T47D (cell line): ENCODE measurements around the gene ZNF614.
"Not testable (repeated sequence)": the region's sequence is repeated elsewhere in the genome, so short reads cannot be mapped to it uniquely, and the experiment has no call there.

Source experiments
- DNase-seq, 2 experiments: peaks; one replicate each; pipeline versions ENCODE4 v3.0.0 to v3.0.0-alpha.2; 2011 to 2012; ENCODE audit warnings: low read depth in 1 of 2, low spot score in 1 of 2
- JUND ChIP-seq: IDR thresholded peaks from 2 replicates; pipeline ENCODE4 v1.6.1; 2012; ENCODE audit warnings: low read depth
- in situ Hi-C: cut with HindIII; loops from 2 replicates; pipeline ENCODE4 v1.10.0; 2016; ENCODE audit warnings: low sequenced_read_pairs, low pct_unique_long_range_greater_than_20kb

ZNF614 gene

GRCh38 chr19:52022193-52022592 lies 6.0 kb downstream of the ZNF614 start:
- in situ Hi-C loops: no loop called here
- TF ChIP-seq JUND: no peak
- no peak for DNase-seq

GRCh38 chr19:52020506-52020905 lies 7.7 kb downstream of the ZNF614 start:
- TF ChIP-seq JUND: no peak
- in situ Hi-C loops: no loop called here
- DNase-seq: no peak

- no peak for TF ChIP-seq JUND
- no peak for DNase-seq
- in situ Hi-C loops: no loop called here
Measured at GRCh38 chr19:52010674-52011073, 17.5 kb downstream of the ZNF614 start.

GRCh38 chr19:52007806-52008557 lies 20.2 kb downstream of the ZNF614 start, which contains the start of gene ZNF615:
TSS of gene ZNF615 (minus strand) at chr19:52008211. CDS start at chr19:52003711, 4,500 bp downstream.
- peak; percentile 22 to 88 for DNase-seq
- in situ Hi-C loops: no loop called here
- TF ChIP-seq JUND: no peak

- no peak for DNase-seq
- TF ChIP-seq JUND: no peak
- in situ Hi-C loops: no loop called here
Measured at GRCh38 chr19:52007451-52007805, 20.8 kb downstream of the ZNF614 start.

- TF ChIP-seq JUND: no peak
- in situ Hi-C loops: no loop called here
- no peak for DNase-seq
Measured at GRCh38 chr19:51994048-51994644, 34.0 kb downstream of the ZNF614 start.

GRCh38 chr19:51993422-51993821 lies 34.8 kb downstream of the ZNF614 start:
- TF ChIP-seq JUND: no peak
- in situ Hi-C loops: no loop called here
- no peak for DNase-seq

GRCh38 chr19:51986309-51987291 lies 41.6 kb downstream of the ZNF614 start, which contains the start of gene ZNF350:
TSS of gene ZNF350 (minus strand) at chr19:51986840. CDS start at chr19:51974360, 12,480 bp downstream.
- TF ChIP-seq JUND: no peak
- in situ Hi-C loops: no loop called here
- DNase-seq: peak; percentile 32 to 95

GRCh38 chr19:51983361-51983760 lies 44.8 kb downstream of the ZNF614 start:
- no peak for TF ChIP-seq JUND
- no peak for DNase-seq
- in situ Hi-C loops: no loop called here

- in situ Hi-C loops: not testable (repeated sequence)
Measured at GRCh38 chr19:51980926-51981325, 47.3 kb downstream of the ZNF614 start.

GRCh38 chr19:51980116-51980736 lies 48.0 kb downstream of the ZNF614 start:
- TF ChIP-seq JUND: no peak
- in situ Hi-C loops: no loop called here
- DNase-seq: no peak

More at GRCh38 chr19:51980926-51981325, 47.3 kb downstream of the ZNF614 start:
- DNase-seq: peak in 1 of 2 experiments; percentile 34

GRCh38 chr19:51978882-51979281 lies 49.3 kb downstream of the ZNF614 start:
- DNase-seq: no peak
- TF ChIP-seq JUND: no peak
- in situ Hi-C loops: no loop called here

GRCh38 chr19:51977346-51977745 lies 50.8 kb downstream of the ZNF614 start:
- no peak for DNase-seq
- in situ Hi-C loops: no loop called here
- TF ChIP-seq JUND: no peak
